A172 (cell line): ENCODE measurements around the gene TRIM7. TPM values are rescaled to one million over a fixed set of nuclear protein-coding genes. Genes with fewer than 3 reads are reported as not detected.
"Not testable (repeated sequence)": the region's sequence is repeated elsewhere in the genome, so short reads cannot be mapped to it uniquely, and the experiment has no call there.

Experiments used
- DNase-seq: peaks from one replicate; pipeline ENCODE4 v3.0.0-alpha.2; 2015; ENCODE audit warnings: low spot score
- total RNA-seq: library from RNA; depleted of rRNA; stranded (reverse); fragments of >200 nt; shearing (Covaris generic); gene quantifications from 2 replicates; pipeline ENCODE4 v1.2.3, GENCODE V29; 2014

TRIM7 gene
- total RNA-seq, 1 experiment from 2014 or later = 19.0 TPM

- no peak for DNase-seq
These were observed 28.2 kb upstream of the TRIM7 start for GRCh38 chr5:181233088-181233800.

GRCh38 chr5:181232593-181232992 lies 27.6 kb upstream of the TRIM7 start:
- DNase-seq = no peak

- DNase-seq = no peak
These were observed 26.4 kb upstream of the TRIM7 start for GRCh38 chr5:181231432-181231831.

GRCh38 chr5:181230551-181230950 lies 25.6 kb upstream of the TRIM7 start:
- no peak for DNase-seq

GRCh38 chr5:181229996-181230395 lies 25.0 kb upstream of the TRIM7 start:
- DNase-seq = no peak

- no peak for DNase-seq
These were observed 19.6 kb upstream of the TRIM7 start for GRCh38 chr5:181224390-181225229.

GRCh38 chr5:181223729-181224389 lies 18.9 kb upstream of the TRIM7 start:
- no peak for DNase-seq

- peak; percentile 97 for DNase-seq
These were observed 18.2 kb upstream of the TRIM7 start, which contains the start of gene TRIM41 for GRCh38 chr5:181223058-181223728. Gene TRIM41, plus strand, starts transcription at chr5:181223281. Its CDS starts 719 bp downstream, at chr5:181224000.

GRCh38 chr5:181222630-181223057 lies 17.6 kb upstream of the TRIM7 start:
- no peak for DNase-seq

GRCh38 chr5:181221792-181222629 lies 17.0 kb upstream of the TRIM7 start:
- peak; percentile 99 for DNase-seq

GRCh38 chr5:181221105-181221791 lies 16.3 kb upstream of the TRIM7 start:
- no peak for DNase-seq

GRCh38 chr5:181220178-181220515 lies 15.2 kb upstream of the TRIM7 start:
- no peak for DNase-seq

GRCh38 chr5:181219262-181220177 lies 14.5 kb upstream of the TRIM7 start:
- no peak for DNase-seq

- DNase-seq = no peak
These were observed 13.8 kb upstream of the TRIM7 start for GRCh38 chr5:181218795-181219124.

- no peak for DNase-seq
These were observed 12.7 kb upstream of the TRIM7 start for GRCh38 chr5:181217803-181218062.

GRCh38 chr5:181217111-181217802 lies 12.3 kb upstream of the TRIM7 start:
- DNase-seq = peak; percentile 61

- DNase-seq = peak; percentile 56
These were observed 11.3 kb upstream of the TRIM7 start for GRCh38 chr5:181215997-181216989.

GRCh38 chr5:181214249-181214648 lies 9.3 kb upstream of the TRIM7 start:
- not testable (repeated sequence) for DNase-seq
